NCI-H1105 treated with DMSO at 0.1 percent for 48 hours (cell line): Measurements from ENCODE around the gene NOTUM.

ENCODE experiments used
- DNase-seq: peaks from one replicate; lab custom pipeline; 2025; lab: John Stamatoyannopoulos, UW

Gene NOTUM

GRCh38 chr17:81977211-81977808 lies 16.3 kb upstream of the NOTUM start, which contains the start of gene ASPSCR1:
ASPSCR1 (plus strand) TSS chr17:81977629; CDS start chr17:81977647, 18 bp downstream.
- peak; percentile 74 for DNase-seq

GRCh38 chr17:81976332-81977210 lies 15.6 kb upstream of the NOTUM start:
- DNase-seq: peak; percentile 24

DNA sequence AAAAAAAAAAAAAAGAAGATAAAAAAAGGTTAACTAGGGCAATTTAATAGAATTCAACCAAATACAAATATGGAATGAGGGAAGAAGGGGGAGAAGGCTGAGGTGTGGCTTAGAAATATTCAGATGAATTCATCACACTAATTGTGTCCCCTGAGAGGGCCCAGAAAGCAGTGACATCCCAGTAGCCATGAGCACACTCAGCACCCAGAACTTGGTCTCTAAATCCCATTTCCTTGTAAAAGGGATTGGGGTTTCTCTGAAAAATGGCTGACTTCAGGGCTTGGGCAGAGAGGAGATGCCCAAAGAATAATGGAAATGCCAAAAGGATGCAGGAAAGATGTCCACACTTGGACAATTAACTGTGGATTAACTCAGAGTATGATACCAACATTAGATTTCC lies 12.4 kb upstream of the NOTUM start:
- no peak for DNase-seq

DNA sequence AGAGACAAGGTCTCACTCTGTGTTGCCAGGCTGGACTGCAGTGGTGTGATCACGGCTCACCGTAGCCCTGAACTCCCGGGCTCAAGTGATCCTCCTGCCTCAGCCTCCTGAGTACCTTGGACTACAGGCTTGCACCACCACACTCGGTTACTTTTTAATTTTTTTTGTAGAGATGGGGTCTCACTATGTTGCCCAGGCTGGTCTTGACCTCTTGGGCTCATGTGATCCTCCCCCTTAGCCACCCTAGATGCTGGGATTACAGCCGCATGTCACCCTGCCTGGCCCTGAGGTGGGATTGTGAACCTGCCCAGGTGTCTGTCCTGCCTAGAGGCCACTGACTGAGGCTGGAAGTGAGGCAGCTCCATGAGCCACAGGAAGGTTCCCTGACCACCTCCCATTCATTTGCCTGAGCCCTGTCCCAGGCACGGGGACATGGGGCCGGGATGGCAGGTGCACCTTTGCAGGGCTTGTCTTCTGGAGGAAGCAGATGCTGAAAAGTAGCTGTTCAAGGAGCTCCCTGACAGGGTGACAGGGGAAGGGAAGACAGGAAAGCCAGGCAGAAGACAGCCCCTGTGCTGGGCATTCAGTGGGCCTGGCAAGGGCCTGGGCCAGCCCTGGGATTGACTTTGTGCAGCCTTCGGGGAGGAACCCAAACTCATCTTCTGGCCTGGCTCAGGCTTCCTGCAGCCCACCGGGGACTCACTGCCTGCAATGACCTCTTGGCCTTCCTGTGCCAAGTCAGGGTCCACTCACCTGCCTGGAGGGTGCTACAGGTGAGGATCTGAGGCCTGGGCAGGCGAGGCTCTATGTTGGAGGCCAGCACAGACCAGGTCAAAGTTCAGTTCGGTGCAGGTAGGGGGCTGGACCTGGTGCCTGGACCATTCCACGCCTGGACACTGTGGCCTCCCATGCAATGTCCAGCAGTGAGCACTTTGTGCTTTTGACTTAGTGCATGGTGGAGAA lies 8.1 kb upstream of the NOTUM start:
- DNase-seq: no peak

- DNase-seq: no peak
Observed at GRCh38 chr17:81968396-81968745, 7.4 kb upstream of the NOTUM start.

DNA sequence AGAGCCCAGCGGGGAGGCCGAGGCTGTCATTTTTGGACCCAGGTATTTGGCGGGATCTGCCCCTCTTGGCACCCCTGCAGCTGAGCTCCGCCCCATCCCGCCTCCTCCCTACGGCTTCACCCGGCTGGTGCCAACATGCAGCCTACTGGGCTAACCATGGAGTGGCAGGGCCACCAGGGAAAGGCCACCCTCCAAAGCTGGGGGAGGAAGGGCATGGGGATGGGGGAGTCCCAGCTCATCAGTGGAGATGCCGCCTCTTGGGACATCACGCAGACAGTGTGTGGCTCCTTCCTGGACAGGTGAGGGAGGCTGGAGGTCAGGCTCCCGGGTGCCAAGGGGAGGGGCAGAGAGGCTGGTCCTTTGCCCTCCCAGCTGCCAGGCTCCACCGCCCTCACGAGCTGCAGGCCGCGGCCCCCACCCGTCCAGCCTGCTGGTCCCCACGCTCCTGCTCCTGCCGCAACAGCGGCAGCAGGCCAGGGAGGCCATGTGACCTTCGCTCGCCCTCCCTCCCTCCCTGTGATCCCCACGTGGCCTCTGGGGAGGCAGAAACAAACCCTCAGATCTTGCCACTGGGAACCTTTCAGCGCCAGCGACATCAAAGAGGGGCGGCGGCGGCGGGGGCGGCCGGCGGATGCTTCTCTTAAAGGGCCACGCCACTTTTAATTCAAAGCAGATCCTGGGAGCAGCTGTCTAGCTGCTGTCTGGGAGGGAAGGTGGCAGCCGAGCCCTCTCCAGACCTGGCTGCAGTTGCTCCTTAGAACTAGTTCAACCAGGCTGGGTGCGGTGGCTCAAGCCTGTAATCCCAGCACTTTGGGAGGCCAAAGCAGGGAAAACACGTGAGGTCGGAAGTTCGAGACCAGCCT lies 6.8 kb upstream of the NOTUM start:
- peak; percentile 75 for DNase-seq

DNA sequence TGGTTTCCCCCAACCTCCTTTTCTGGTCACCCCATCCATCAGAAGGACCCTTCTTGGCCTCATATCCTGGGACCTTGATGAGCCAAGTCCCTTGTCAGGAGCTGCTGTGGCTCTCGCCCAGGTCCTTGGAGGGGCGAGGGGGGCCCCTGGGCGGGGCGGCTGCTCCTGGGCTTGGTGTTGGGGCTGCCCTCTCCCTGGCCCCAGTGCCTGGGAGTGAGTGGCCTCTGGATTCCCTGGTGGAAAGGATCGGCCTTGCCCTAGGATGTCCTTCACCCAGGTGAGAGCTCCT lies 6.2 kb upstream of the NOTUM start:
- no peak for DNase-seq

DNA sequence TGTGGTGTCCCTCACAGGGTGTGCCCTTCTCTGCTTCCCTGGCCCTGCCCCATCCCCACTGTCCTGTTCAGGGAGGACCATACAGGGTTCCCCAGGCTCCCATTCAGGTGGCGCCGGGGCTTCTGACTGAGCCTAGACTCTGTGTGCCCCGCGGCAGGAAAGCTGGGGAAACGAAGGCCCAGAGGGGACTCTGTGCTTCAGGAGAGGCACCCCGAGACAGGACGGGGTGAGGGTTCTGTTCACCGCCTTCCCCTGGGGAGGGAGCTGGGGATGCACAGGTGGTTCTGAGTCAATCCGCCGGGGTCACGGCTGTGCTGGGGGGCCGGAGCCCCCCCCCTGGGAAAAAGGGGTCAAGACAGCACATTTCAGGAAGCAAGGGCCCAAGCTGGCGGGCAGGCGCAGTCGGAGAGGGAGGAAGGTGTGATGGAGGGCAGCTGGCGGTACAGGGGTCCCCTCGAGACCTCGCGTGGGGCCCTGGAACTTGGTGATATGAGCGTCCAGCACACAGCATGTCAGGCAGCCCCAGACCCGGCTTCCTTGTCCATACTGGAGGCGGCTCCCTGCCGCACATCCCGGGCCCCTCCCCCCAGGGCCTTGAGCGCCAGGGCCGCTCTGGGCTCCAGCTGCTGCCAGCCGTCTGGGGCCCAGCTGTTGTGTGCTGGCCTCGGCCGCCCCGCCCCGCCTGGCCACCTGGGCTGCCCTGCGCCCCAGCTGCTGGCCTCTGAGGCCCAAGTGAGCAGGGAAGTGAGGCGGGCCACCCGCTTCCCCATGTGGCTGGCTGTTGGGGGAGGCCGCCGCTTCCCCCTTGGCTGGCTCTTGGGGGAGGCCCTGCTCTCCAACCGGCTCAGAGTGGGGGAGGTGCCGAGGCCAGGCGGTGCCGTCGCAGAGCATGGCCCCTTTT lies 5.6 kb upstream of the NOTUM start:
- DNase-seq: no peak

DNA sequence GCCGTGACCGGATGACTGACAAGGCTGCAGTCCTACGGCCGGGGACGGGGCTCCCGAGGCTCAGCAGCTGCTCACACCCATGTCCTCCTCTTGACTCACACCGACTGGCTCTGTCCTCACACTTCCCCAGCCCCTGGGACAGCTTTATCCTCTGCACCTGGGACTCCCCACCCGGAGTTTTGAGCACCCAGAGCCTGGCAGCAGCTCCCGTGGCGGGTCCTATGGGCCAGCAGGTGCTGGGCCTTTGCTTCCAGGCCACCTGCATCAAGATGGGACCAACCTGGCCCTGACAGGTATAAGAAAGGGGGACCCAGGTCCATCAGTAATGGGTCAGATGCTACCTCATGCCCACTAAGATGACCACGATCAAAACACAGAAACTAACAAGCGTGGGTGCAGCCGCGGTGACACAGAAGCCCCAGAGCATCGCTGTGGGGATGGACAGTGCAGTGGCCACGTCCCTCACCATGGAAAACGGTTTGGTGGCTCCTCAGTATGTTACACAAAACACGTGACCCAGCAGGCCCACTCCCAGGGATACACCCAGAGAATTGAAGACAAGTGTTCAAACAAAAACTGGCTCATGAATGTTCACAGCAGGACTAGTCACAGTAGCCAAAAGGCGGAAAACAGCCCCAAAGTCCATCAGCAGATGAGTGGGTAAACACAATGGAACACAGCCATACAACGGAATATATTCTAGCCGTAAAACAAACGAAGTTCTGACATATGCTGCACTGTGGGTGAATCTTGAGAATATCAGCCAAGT lies 3.3 kb upstream of the NOTUM start:
- DNase-seq: no peak

DNA sequence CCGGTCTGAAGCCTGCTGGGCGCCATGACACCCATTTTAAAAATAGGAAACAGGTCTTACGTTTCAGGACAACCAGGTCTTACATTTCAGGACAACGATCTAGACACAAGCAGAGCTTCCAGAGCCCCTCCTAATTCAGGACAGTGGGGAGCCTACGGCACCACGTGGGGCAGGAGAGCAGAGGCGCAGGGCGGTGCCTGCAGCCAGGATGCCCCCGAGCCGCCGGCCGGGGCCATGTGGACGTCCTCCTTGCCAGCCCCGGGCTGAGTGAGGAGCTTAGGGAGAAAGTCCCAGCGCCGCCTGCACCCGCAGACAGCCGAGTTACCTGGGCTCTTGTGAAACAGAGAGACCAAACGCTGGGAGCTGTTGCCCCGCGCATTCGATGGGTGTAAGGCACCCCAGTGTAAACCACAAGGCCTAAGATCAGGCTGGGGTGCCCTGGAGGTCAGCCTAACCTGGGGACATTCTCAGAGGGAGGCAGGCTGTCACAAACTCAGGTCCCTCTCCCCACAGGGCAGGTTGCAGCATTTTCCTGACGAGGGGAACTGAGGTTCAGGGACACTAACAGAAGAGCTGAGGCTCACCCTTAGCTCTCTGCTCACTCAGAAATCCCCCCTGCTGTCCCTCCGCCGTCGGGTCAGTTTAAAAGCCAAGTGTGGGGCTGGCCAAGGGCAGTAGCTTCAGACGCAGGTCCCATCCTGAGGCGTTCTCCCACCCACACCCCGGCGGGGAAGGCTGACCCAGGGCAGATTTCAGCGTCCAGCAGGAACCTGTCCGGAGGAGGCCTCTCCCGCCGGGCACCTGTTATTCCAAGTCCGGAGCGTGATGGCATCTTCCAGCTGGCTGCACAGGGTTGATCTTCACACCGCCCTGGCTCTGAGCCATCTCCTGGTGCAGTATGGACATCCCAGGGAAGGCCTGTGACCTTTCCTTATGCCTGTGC lies 1.8 kb upstream of the NOTUM start:
- DNase-seq: no peak

- no peak for DNase-seq
Observed at GRCh38 chr17:81961521-81962498, 823 bp upstream of the NOTUM start.

- peak; percentile 1 for DNase-seq
Observed at GRCh38 chr17:81960130-81960958, 643 bp downstream of the NOTUM start.

GRCh38 chr17:81959362-81960129 lies 1.4 kb downstream of the NOTUM start:
- DNase-seq: peak; percentile 7

- DNase-seq: no peak
Observed at GRCh38 chr17:81958633-81959342, 2.2 kb downstream of the NOTUM start.
